Naive B cell (primary cell): ENCODE data around the gene LRRC4C. TPM values are rescaled to one million over a fixed set of nuclear protein-coding genes. Genes with fewer than 3 reads are reported as not detected.

ENCODE experiments used
- ATAC-seq, 2 donors: fragments of 150-1000 bp; cut with Tn5 transposase; 2 replicates each; pipeline ENCODE4 v1.10.0; 2021; ENCODE audit warnings: low read depth in 2 of 2, mild to moderate bottlenecking in 2 of 2, moderate library complexity in 2 of 2
- DNase-seq: peaks from one replicate; pipeline ENCODE4 v3.0.0; 2022
- H3K27ac Mint-ChIP-seq, 6 donors: one replicate each; pipeline ENCODE4 v1.8.0; 2020 to 2022; ENCODE audit warnings: mild to moderate bottlenecking in 6 of 6, mixed read lengths in 6 of 6, moderate library complexity in 5 of 6, inconsistent platforms in 2 of 6
- H3K27me3 Mint-ChIP-seq, 3 donors: one replicate each; pipeline ENCODE4 v1.8.0; 2021 to 2022; ENCODE audit warnings: mixed read lengths in 3 of 3, mild to moderate bottlenecking in 1 of 3
- H3K36me3 Mint-ChIP-seq, 2 donors: one replicate each; pipeline ENCODE4 v1.8.0; 2020 to 2022; ENCODE audit warnings: mixed read lengths in 2 of 2, inconsistent platforms in 1 of 2, mild to moderate bottlenecking in 1 of 2
- H3K4me1 Mint-ChIP-seq, 3 donors: one replicate each; pipeline ENCODE4 v1.8.0; 2020 to 2022; ENCODE audit warnings: mixed read lengths in 3 of 3, inconsistent platforms in 1 of 3, mild to moderate bottlenecking in 1 of 3, moderate library complexity in 1 of 3
- H3K4me3 Mint-ChIP-seq, 8 donors: one replicate each; pipeline ENCODE4 v1.8.0; 2020 to 2022; ENCODE audit warnings: mild to moderate bottlenecking in 8 of 8, mixed read lengths in 8 of 8, moderate library complexity in 8 of 8, inconsistent platforms in 2 of 8
- H3K9me3 Mint-ChIP-seq, 7 donors: one replicate each; pipeline ENCODE4 v1.8.0; 2020 to 2022; ENCODE audit warnings: mixed read lengths in 7 of 7, mild to moderate bottlenecking in 5 of 7, inconsistent platforms in 2 of 7, moderate library complexity in 1 of 7
- polyA plus RNA-seq, 6 donors: library from polyadenylated mRNA; unstranded; fragments of 300-500 nt; fragmentation: Illumina TruSeq; gene quantifications; one replicate each; pipeline ENCODE4 v1.2.3, GENCODE V29; 2021; ENCODE audit warnings: low read depth in 6 of 6

LRRC4C gene
- polyA plus RNA-seq, 6 donors from 2014 or later = not detected

- no peak overlapping the region for H3K27ac Mint-ChIP-seq
- H3K36me3 Mint-ChIP-seq = no peaks in the 10 kb centered on the region
- DNase-seq (no peak), ATAC-seq (no peak)
- H3K9me3 Mint-ChIP-seq = peaks cover 0 to 9% (median 4%) of the 10 kb centered on the region in 7 donors
- H3K27me3 Mint-ChIP-seq = no peaks in the 10 kb centered on the region
- no peak overlapping the region for H3K4me3 Mint-ChIP-seq
- H3K4me1 Mint-ChIP-seq = no peaks in the 10 kb centered on the region
Measured at GRCh38 chr11:41175304-41175972, 284.0 kb downstream of the LRRC4C start.

GRCh38 chr11:41146326-41146725 lies 313.1 kb downstream of the LRRC4C start:
- Mint-ChIP-seq H3K4me3 (no peak overlapping the region), H3K9me3 (peaks cover 0 to 9% (median 3%) of the 10 kb centered on the region in 7 donors), H3K36me3 (no peaks in the 10 kb centered on the region), H3K27ac (no peak overlapping the region), H3K27me3 (no peaks in the 10 kb centered on the region), H3K4me1 (no peaks in the 10 kb centered on the region)
- ATAC-seq (no peak), DNase-seq (no peak)

GRCh38 chr11:41145420-41145819 lies 314.0 kb downstream of the LRRC4C start:
- no peak overlapping the region for H3K4me3 Mint-ChIP-seq
- no peak overlapping the region for H3K27ac Mint-ChIP-seq
- no peak for ATAC-seq
- H3K27me3 Mint-ChIP-seq = no peaks in the 10 kb centered on the region
- DNase-seq = no peak
- no peaks in the 10 kb centered on the region for H3K4me1 Mint-ChIP-seq
- peaks cover 0 to 9% (median 3%) of the 10 kb centered on the region in 7 donors for H3K9me3 Mint-ChIP-seq
- H3K36me3 Mint-ChIP-seq = no peaks in the 10 kb centered on the region

GRCh38 chr11:41134971-41135370 lies 324.5 kb downstream of the LRRC4C start:
- no peak for DNase-seq
- H3K36me3 Mint-ChIP-seq = no peaks in the 10 kb centered on the region
- peaks cover 0 to 8% (median 3%) of the 10 kb centered on the region in 7 donors for H3K9me3 Mint-ChIP-seq
- H3K4me1 Mint-ChIP-seq = no peaks in the 10 kb centered on the region
- H3K27me3 Mint-ChIP-seq = no peaks in the 10 kb centered on the region
- no peak overlapping the region for H3K27ac Mint-ChIP-seq
- no peak overlapping the region for H3K4me3 Mint-ChIP-seq
- no peak for ATAC-seq

GRCh38 chr11:41133023-41133422 lies 326.4 kb downstream of the LRRC4C start:
- Mint-ChIP-seq H3K36me3 (no peaks in the 10 kb centered on the region), H3K4me1 (no peaks in the 10 kb centered on the region), H3K27ac (no peak overlapping the region), H3K27me3 (no peaks in the 10 kb centered on the region), H3K4me3 (no peak overlapping the region), H3K9me3 (peaks cover 0 to 8% (median 1%) of the 10 kb centered on the region in 7 donors)
- ATAC-seq = no peak
- DNase-seq = no peak

GRCh38 chr11:41121600-41121999 lies 337.9 kb downstream of the LRRC4C start:
- Mint-ChIP-seq H3K4me3 (no peak overlapping the region), H3K4me1 (no peaks in the 10 kb centered on the region), H3K9me3 (peaks cover 0 to 12% (median 4%) of the 10 kb centered on the region in 7 donors), H3K36me3 (no peaks in the 10 kb centered on the region), H3K27ac (no peak overlapping the region), H3K27me3 (no peaks in the 10 kb centered on the region)
- no peak for ATAC-seq
- no peak for DNase-seq

- DNase-seq (no peak), ATAC-seq (no peak)
- H3K27ac Mint-ChIP-seq = no peak overlapping the region
- no peaks in the 10 kb centered on the region for H3K27me3 Mint-ChIP-seq
- H3K4me1 Mint-ChIP-seq = no peaks in the 10 kb centered on the region
- no peak overlapping the region for H3K4me3 Mint-ChIP-seq
- no peaks in the 10 kb centered on the region for H3K36me3 Mint-ChIP-seq
- peaks cover 0 to 12% (median 0%) of the 10 kb centered on the region in 7 donors for H3K9me3 Mint-ChIP-seq
Measured at GRCh38 chr11:41119484-41119883, 340.0 kb downstream of the LRRC4C start.

GRCh38 chr11:41118521-41118920 lies 340.9 kb downstream of the LRRC4C start:
- Mint-ChIP-seq H3K36me3 (no peaks in the 10 kb centered on the region), H3K9me3 (peaks cover 0 to 12% (median 2%) of the 10 kb centered on the region in 7 donors), H3K27ac (peak overlapping the region in 1 of 6 donors; percentile 17), H3K27me3 (no peaks in the 10 kb centered on the region), H3K4me1 (no peaks in the 10 kb centered on the region), H3K4me3 (no peak overlapping the region)
- DNase-seq (no peak), ATAC-seq (no peak)

- Mint-ChIP-seq H3K27ac (no peak overlapping the region), H3K9me3 (peaks cover 0 to 12% (median 2%) of the 10 kb centered on the region in 7 donors), H3K4me1 (no peaks in the 10 kb centered on the region), H3K4me3 (no peak overlapping the region), H3K27me3 (no peaks in the 10 kb centered on the region), H3K36me3 (no peaks in the 10 kb centered on the region)
- DNase-seq = no peak
- no peak for ATAC-seq
Measured at GRCh38 chr11:41116970-41117369, 342.5 kb downstream of the LRRC4C start.

GRCh38 chr11:41115066-41115465 lies 344.4 kb downstream of the LRRC4C start:
- Mint-ChIP-seq H3K4me3 (no peak overlapping the region), H3K27ac (no peak overlapping the region), H3K9me3 (peaks cover 0 to 7% (median 0%) of the 10 kb centered on the region in 7 donors), H3K4me1 (no peaks in the 10 kb centered on the region), H3K27me3 (no peaks in the 10 kb centered on the region), H3K36me3 (no peaks in the 10 kb centered on the region)
- ATAC-seq (no peak), DNase-seq (no peak)

GRCh38 chr11:41113160-41113559 lies 346.3 kb downstream of the LRRC4C start:
- no peaks in the 10 kb centered on the region for H3K27me3 Mint-ChIP-seq
- no peaks in the 10 kb centered on the region for H3K4me1 Mint-ChIP-seq
- H3K36me3 Mint-ChIP-seq = no peaks in the 10 kb centered on the region
- peaks cover 0 to 11% (median 2%) of the 10 kb centered on the region in 7 donors for H3K9me3 Mint-ChIP-seq
- DNase-seq = no peak
- no peak for ATAC-seq
- H3K27ac Mint-ChIP-seq = no peak overlapping the region
- H3K4me3 Mint-ChIP-seq = no peak overlapping the region

- Mint-ChIP-seq H3K27me3 (no peaks in the 10 kb centered on the region), H3K27ac (no peak overlapping the region), H3K4me3 (no peak overlapping the region), H3K4me1 (no peaks in the 10 kb centered on the region), H3K9me3 (peaks cover 0 to 12% (median 2%) of the 10 kb centered on the region in 7 donors), H3K36me3 (no peaks in the 10 kb centered on the region)
- ATAC-seq (no peak), DNase-seq (no peak)
Measured at GRCh38 chr11:41110527-41110926, 348.9 kb downstream of the LRRC4C start.

- Mint-ChIP-seq H3K27ac (no peak overlapping the region), H3K9me3 (peaks cover 2 to 27% (median 12%) of the 10 kb centered on the region in 7 donors), H3K4me1 (no peaks in the 10 kb centered on the region), H3K4me3 (no peak overlapping the region), H3K36me3 (no peaks in the 10 kb centered on the region), H3K27me3 (no peaks in the 10 kb centered on the region)
- DNase-seq = no peak
- no peak for ATAC-seq
Measured at GRCh38 chr11:41102471-41102870, 357.0 kb downstream of the LRRC4C start.

GRCh38 chr11:41099654-41100053 lies 359.8 kb downstream of the LRRC4C start:
- Mint-ChIP-seq H3K36me3 (no peaks in the 10 kb centered on the region), H3K4me1 (no peaks in the 10 kb centered on the region), H3K27ac (no peak overlapping the region), H3K4me3 (no peak overlapping the region), H3K27me3 (no peaks in the 10 kb centered on the region), H3K9me3 (peaks cover 5 to 27% (median 12%) of the 10 kb centered on the region in 7 donors)
- DNase-seq (no peak), ATAC-seq (no peak)
